Thyroid gland (tissue), 4 donors: ENCODE results near the gene MSH3.

ENCODE experiments used
- POLR2A ChIP-seq, 2 donors: fragments of 450-650 bp; IDR thresholded peaks; one replicate each; pipeline ENCODE4 v1.6.1; 2017; ENCODE audit warnings: antibody characterized with exemption in 2 of 2, mild to moderate bottlenecking in 2 of 2, moderate library complexity in 1 of 2
- TF ChIP-seq, protein P1 (sequence below), 6 experiments: fragments of 200-600 bp in 3 of 6; fragments of 450-650 bp in 3 of 6; sonication (generic) in 3 of 6; IDR thresholded peaks; one replicate each; pipeline ENCODE4 v1.5.1; 2016 to 2019; ENCODE audit warnings: antibody characterized with exemption in 6 of 6, mild to moderate bottlenecking in 2 of 6, inconsistent platforms in 1 of 6, moderate library complexity in 1 of 6

DNA sequence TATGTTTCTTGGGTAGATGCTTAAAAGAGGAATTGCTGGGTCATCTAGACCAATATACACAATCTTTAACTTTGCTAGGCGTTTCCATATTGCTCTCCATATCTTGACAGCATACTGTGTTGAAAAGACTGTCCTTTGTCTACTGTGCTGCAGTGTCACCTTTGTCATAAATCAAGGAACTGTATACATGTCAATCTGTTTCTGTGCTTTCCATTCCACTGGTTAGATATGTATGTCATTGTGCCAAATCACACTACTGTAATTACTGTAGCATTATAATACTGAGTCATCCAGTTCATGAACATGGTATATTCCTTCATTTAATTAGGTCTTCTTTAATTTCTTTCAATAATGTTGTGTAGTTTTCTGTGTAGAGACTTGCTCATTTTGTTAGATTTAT is 156.0 kb downstream of the MSH3 start:
- TF ChIP-seq, protein P1, sequence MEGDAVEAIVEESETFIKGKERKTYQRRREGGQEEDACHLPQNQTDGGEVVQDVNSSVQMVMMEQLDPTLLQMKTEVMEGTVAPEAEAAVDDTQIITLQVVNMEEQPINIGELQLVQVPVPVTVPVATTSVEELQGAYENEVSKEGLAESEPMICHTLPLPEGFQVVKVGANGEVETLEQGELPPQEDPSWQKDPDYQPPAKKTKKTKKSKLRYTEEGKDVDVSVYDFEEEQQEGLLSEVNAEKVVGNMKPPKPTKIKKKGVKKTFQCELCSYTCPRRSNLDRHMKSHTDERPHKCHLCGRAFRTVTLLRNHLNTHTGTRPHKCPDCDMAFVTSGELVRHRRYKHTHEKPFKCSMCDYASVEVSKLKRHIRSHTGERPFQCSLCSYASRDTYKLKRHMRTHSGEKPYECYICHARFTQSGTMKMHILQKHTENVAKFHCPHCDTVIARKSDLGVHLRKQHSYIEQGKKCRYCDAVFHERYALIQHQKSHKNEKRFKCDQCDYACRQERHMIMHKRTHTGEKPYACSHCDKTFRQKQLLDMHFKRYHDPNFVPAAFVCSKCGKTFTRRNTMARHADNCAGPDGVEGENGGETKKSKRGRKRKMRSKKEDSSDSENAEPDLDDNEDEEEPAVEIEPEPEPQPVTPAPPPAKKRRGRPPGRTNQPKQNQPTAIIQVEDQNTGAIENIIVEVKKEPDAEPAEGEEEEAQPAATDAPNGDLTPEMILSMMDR (IDR thresholded peaks at IDR 0.05) = no peak
- no peak for TF ChIP-seq POLR2A (IDR thresholded peaks at IDR 0.05)
